CD4-positive, alpha-beta T cell treated with Interleukin-10 for 1 hour (primary cell): ENCODE results near the gene POM121C.
"Not testable (repeated sequence)": the region's sequence is repeated elsewhere in the genome, so short reads cannot be mapped to it uniquely, and the experiment has no call there.

Experiments used
- DNase-seq: peaks from one replicate; pipeline ENCODE4 v3.0.0-alpha.2; 2020

The POM121C gene

GRCh38 chr7:75485979-75486643 lies at the start of gene POM121C:
POM121C (minus strand) TSS chr7:75486299; CDS start chr7:75441496, 44,803 bp downstream.
- peak; percentile 90 for DNase-seq

GRCh38 chr7:75534727-75535307 lies 48.7 kb upstream of the POM121C start:
- DNase-seq, result no peak

- no peak for DNase-seq
Observed at GRCh38 chr7:75533926-75534325, 47.8 kb upstream of the POM121C start.

- DNase-seq, result no peak
Observed at GRCh38 chr7:75532639-75533038, 46.5 kb upstream of the POM121C start.

- DNase-seq, result no peak
Observed at GRCh38 chr7:75531359-75531821, 45.3 kb upstream of the POM121C start.

GRCh38 chr7:75527224-75527722 lies 41.2 kb upstream of the POM121C start:
- DNase-seq, result peak; percentile 7

GRCh38 chr7:75521727-75522126 lies 35.6 kb upstream of the POM121C start:
- DNase-seq, result not testable (repeated sequence)

- DNase-seq, result not testable (repeated sequence)
Observed at GRCh38 chr7:75518842-75519241, 32.7 kb upstream of the POM121C start.

- DNase-seq, result not testable (repeated sequence)
Observed at GRCh38 chr7:75509033-75509432, 22.9 kb upstream of the POM121C start.

GRCh38 chr7:75492020-75492419 lies 5.9 kb upstream of the POM121C start, which contains the start of gene SPDYE5:
SPDYE5 (plus strand) TSS chr7:75492320; CDS start chr7:75494048, 1,728 bp downstream.
- DNase-seq, result not testable (repeated sequence)

GRCh38 chr7:75485355-75485978 lies 632 bp downstream of the POM121C start:
- DNase-seq, result not testable (repeated sequence)

GRCh38 chr7:75480313-75480712 lies 5.8 kb downstream of the POM121C start:
- not testable (repeated sequence) for DNase-seq

- DNase-seq, result not testable (repeated sequence)
Observed at GRCh38 chr7:75477457-75477856, 8.6 kb downstream of the POM121C start.

GRCh38 chr7:75470166-75470565 lies 15.9 kb downstream of the POM121C start:
- DNase-seq, result not testable (repeated sequence)

- not testable (repeated sequence) for DNase-seq
Observed at GRCh38 chr7:75460541-75460940, 25.6 kb downstream of the POM121C start.

- DNase-seq, result not testable (repeated sequence)
Observed at GRCh38 chr7:75458034-75458433, 28.1 kb downstream of the POM121C start.

GRCh38 chr7:75456403-75456802 lies 29.7 kb downstream of the POM121C start:
- not testable (repeated sequence) for DNase-seq

- peak; percentile 38 for DNase-seq
Observed at GRCh38 chr7:75452494-75452955, 33.6 kb downstream of the POM121C start.

- not testable (repeated sequence) for DNase-seq
Observed at GRCh38 chr7:75449946-75450345, 36.2 kb downstream of the POM121C start.

- peak; percentile 45 for DNase-seq
Observed at GRCh38 chr7:75442465-75443111, 43.5 kb downstream of the POM121C start.

- DNase-seq, result not testable (repeated sequence)
Observed at GRCh38 chr7:75442101-75442464, 44.0 kb downstream of the POM121C start.

- not testable (repeated sequence) for DNase-seq
Observed at GRCh38 chr7:75439000-75439399, 47.1 kb downstream of the POM121C start.

GRCh38 chr7:75423481-75423880 lies 62.6 kb downstream of the POM121C start:
- not testable (repeated sequence) for DNase-seq
